MM.1S (cell line): ENCODE data around the gene MEAK7.

Source experiments
- CTCF ChIP-seq: fragments of 300-600 bp; sonication (generic); IDR thresholded peaks from 2 replicates; pipeline ENCODE4 v1.5.1; 2016; ENCODE audit warnings: antibody characterized with exemption, low read length, mixed read lengths
- EZH2 ChIP-seq: fragments of 300-600 bp; sonication (generic); optimal IDR thresholded peaks from 2 replicates; pipeline ENCODE3; 2017; ENCODE audit warnings: low read depth, mild to moderate bottlenecking, antibody characterized with exemption, low read length, mixed read lengths
- EZH2phosphoT487 ChIP-seq: fragments of 300-600 bp; sonication (generic); IDR thresholded peaks from 2 replicates; pipeline ENCODE4 v1.6.1; 2018; ENCODE audit warnings: antibody characterized with exemption, low read length

DNA sequence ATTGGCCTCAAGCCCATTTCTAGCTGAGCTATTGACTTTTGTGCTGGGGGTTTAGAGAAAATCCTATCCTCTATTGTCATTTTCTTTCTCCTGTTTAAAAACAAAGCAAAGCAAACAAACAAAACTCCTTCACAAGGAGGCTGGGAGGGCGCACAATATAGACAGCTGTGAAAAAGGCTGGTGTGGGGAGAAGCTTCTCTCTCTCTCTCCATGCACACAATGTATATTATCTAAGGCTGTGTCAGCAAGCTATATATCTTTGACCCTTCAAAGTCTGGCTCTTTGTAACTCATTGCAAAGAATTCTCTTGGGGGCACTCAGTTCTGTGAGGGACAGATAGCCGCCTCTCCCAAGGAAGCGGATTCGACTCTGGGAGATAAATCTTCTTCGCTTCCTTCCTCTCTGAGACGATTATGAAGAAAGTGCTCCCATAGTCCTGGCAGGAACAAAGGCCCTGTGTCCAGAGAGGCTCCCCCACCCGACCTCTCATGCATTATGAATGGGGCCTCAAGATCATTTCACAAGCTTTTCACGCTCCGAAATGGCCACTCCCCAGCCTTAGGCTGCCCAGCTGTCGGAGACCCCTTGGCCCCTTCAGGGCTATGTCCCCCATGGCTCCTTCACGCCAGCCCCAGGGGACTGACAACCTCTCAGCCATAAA, 33.2 kb upstream of the MEAK7 start:
- TF ChIP-seq CTCF (no peak), EZH2phosphoT487 (no peak), EZH2 (no peak)
